K562 (cell line): ENCODE measurements around the gene TGFBR1. TPM values are rescaled to one million over a fixed set of nuclear protein-coding genes. Genes with fewer than 3 reads are reported as not detected.

ENCODE experiments used
- ATAC-seq: fragments of 200-7000 bp; cut with Tn5 transposase; 3 replicates; pipeline ENCODE4 v1.9.1; 2020; ENCODE audit warnings: moderate library complexity
- BruUV-seq: library from RNA; stranded (reverse); fragments of 400-500 nt; replicated peaks from 2 replicates; lab custom pipeline; 2021; lab: Mats Ljungman, UMichigan
- CTCF ChIA-PET: fragments of 300-600 bp; formaldehyde crosslinking; extraction: SDS; loops from one replicate; lab custom pipeline; 2021; ENCODE audit warnings: low intra/inter-chr PET ratio; lab: Yijun Ruan, JAX
- POLR2A ChIA-PET: fragments of 300-600, 350-650 bp; sonication (Branson Sonifier 250); formaldehyde crosslinking; extraction: SDS; loops from one replicate; lab custom pipeline; 2021; ENCODE audit warnings: antibody characterized with exemption, inconsistent platforms; lab: Yijun Ruan, JAX
- DNase-seq, 4 experiments: peaks; one replicate each; pipeline versions ENCODE4 v3.0.0 to v3.0.0-alpha.2; 2011 to 2018; ENCODE audit warnings: low spot score in 3 of 4, mixed read lengths in 3 of 4; ENCODE audit errors: extremely low read depth in 1 of 4
- FAIRE-seq: peaks from 2 replicates; lab custom pipeline; 2011; peaks lifted over from hg19 to GRCh38; lab: Jason Lieb, UNC
- H2AFZ ChIP-seq: 2 replicates; pipeline ENCODE4 v1.6.0; 2011; ENCODE audit warnings: low read depth, low read length, control low read depth, inconsistent platforms
- H3K27ac ChIP-seq: fragments of 200-600 bp; 3 replicates; pipeline ENCODE4 v1.8.0; 2011; ENCODE audit warnings: low read depth, mild to moderate bottlenecking, control low read depth, inconsistent platforms, low read length, moderate library complexity, mixed read lengths; ENCODE audit errors: extremely low read depth
- H3K27me3 ChIP-seq, 2 experiments: fragments of 300-600 bp in 1 of 2; 2 replicates in 1 of 2; 3 replicates in 1 of 2; pipeline versions ENCODE4 v1.6.0 to v1.8.0; 2011; ENCODE audit warnings: inconsistent platforms in 2 of 2, low read length in 2 of 2, mild to moderate bottlenecking in 1 of 2, mixed read lengths in 1 of 2, moderate library complexity in 1 of 2; ENCODE audit not compliant: control insufficient read depth in 2 of 2, insufficient read depth in 2 of 2
- H3K36me3 ChIP-seq: fragments of 300-600 bp; 3 replicates; pipeline ENCODE4 v1.8.0; 2011; ENCODE audit warnings: mild to moderate bottlenecking, low read length, inconsistent platforms; ENCODE audit not compliant: control insufficient read depth, insufficient read depth
- H3K4me1 ChIP-seq, 2 experiments: fragments of 200-600 bp in 1 of 2; replicated peaks in 1 of 2; 2 replicates in 1 of 2; 3 replicates in 1 of 2; pipeline versions ENCODE4 v1.5.1 to v1.8.0; 2011; ENCODE audit warnings: inconsistent platforms in 2 of 2, low read length in 2 of 2, mild to moderate bottlenecking in 1 of 2, mixed read lengths in 1 of 2, moderate library complexity in 1 of 2; ENCODE audit not compliant: control insufficient read depth in 2 of 2, insufficient read depth in 2 of 2
- H3K4me2 ChIP-seq: 2 replicates; pipeline ENCODE4 v1.6.1; 2011; ENCODE audit warnings: low read length, control low read depth, inconsistent platforms, mixed read lengths; ENCODE audit not compliant: insufficient read depth
- H3K4me3 ChIP-seq: fragments of 200-600 bp; sonication (generic), shearing (Covaris generic); 2 replicates; pipeline ENCODE4 v1.5.1; 2016; ENCODE audit warnings: control low read depth, inconsistent platforms
- H3K79me2 ChIP-seq: fragments of 200-600 bp; 3 replicates; pipeline ENCODE4 v1.8.0; 2011; ENCODE audit warnings: low read length, inconsistent platforms; ENCODE audit not compliant: control insufficient read depth, insufficient read depth
- H3K9ac ChIP-seq, 2 experiments: 2 replicates each; pipeline versions ENCODE4 v1.6.0 to v1.6.1; 2011; ENCODE audit warnings: low read depth in 2 of 2, low read length in 2 of 2, control low read depth in 1 of 2, inconsistent platforms in 1 of 2, mild to moderate bottlenecking in 1 of 2, mixed read lengths in 1 of 2; ENCODE audit not compliant: insufficient read depth in 1 of 2
- H3K9me1 ChIP-seq: one replicate; pipeline ENCODE4 v1.6.0; 2011; ENCODE audit warnings: inconsistent platforms, mild to moderate bottlenecking, low read length, moderate library complexity; ENCODE audit not compliant: control insufficient read depth, insufficient read depth
- H3K9me3 ChIP-seq: replicated peaks from 2 replicates; pipeline ENCODE4 v1.5.1; 2011; ENCODE audit warnings: low read depth, low read length, inconsistent platforms; ENCODE audit not compliant: control insufficient read depth, insufficient read depth
- H4K20me1 ChIP-seq: replicated peaks from 2 replicates; pipeline ENCODE4 v1.6.1; 2011; ENCODE audit warnings: low read length, inconsistent platforms, mixed read lengths; ENCODE audit not compliant: control insufficient read depth, insufficient read depth
- CSDE1 ChIP-seq, 2 experiments: fragments of 450-650 bp; IDR thresholded peaks; 2 replicates each; pipeline ENCODE4 v1.6.1; 2016; ENCODE audit warnings: mild to moderate bottlenecking in 1 of 2
- SAFB ChIP-seq: fragments of 200-400 bp; formaldehyde crosslinking; IDR thresholded peaks from 2 replicates; pipeline ENCODE4 v1.6.1; 2017; ENCODE audit warnings: low read depth, low read length, borderline replicate concordance
- SMARCA4 ChIP-seq: fragments of 450-650 bp; IDR thresholded peaks from 2 replicates; pipeline ENCODE4 v1.6.1; 2016
- WGBS: fragments of 100-300 bp; shearing (Covaris generic); methylation state at CpG from one replicate; pipeline ENCODE4 v1.1.6; 2016; ENCODE audit warnings: low coverage, mixed read lengths; ENCODE audit not compliant: insufficient coverage; ENCODE audit errors: missing lambda C conversion rate; 5-methylcytosine and 5-hydroxymethylcytosine counted together
- in situ Hi-C: fragments of 300-500 bp; cut with MboI; formaldehyde crosslinking; loops from 4 replicates; pipeline ENCODE4 v1.15.0; 2018; ENCODE audit warnings: inconsistent platforms, mixed read lengths
- intact Hi-C: fragments of 100-400 bp; cut with micrococcal nuclease; formaldehyde crosslinking; loops from 2 replicates; pipeline ENCODE4 v1.14.2; 2022
- polyA plus RNA-seq, 8 experiments: library from polyadenylated mRNA; depleted of rRNA in 4 of 8; stranded (reverse) in 5 of 8; unstranded in 3 of 8; fragments of >200 nt; fragmentation: Nextera tagmentation in 2 of 8; fragmentation: Illumina TruSeq in 1 of 8; extraction: Ambion mirVana in 2 of 8; extraction: Trizol in 1 of 8; gene quantifications; 2 replicates each; pipeline versions ENCODE4 v1.2.1 to v1.2.3, GENCODE V29; 2011 to 2014; ENCODE audit warnings: inconsistent platforms in 1 of 8, missing spikeins in 1 of 8
- total RNA-seq, 7 experiments: library from RNA; depleted of rRNA in 6 of 7; stranded (reverse); fragments of >200 nt in 6 of 7; fragmentation: Illumina TruSeq in 2 of 7; extraction: Trizol in 2 of 7; gene quantifications; 2 replicates each; pipeline versions ENCODE4 v1.2.1 to v1.2.3, GENCODE V29; 2011 to 2021; ENCODE audit warnings: low replicate concordance in 1 of 7
- TF ChIP-seq, protein P1 (sequence below): sonication (generic); formaldehyde crosslinking; IDR thresholded peaks from 2 replicates; pipeline ENCODE4 v1.8.1; 2023; ENCODE audit warnings: mild to moderate bottlenecking, missing genetic modification reagents

Gene TGFBR1
- total and polyA plus RNA-seq, 9 of the 15 experiments (the other 6 are each of a cell fraction or from before 2014, with no cell fraction given), result 15.5 to 62.4 (median 42.7) TPM

DNA sequence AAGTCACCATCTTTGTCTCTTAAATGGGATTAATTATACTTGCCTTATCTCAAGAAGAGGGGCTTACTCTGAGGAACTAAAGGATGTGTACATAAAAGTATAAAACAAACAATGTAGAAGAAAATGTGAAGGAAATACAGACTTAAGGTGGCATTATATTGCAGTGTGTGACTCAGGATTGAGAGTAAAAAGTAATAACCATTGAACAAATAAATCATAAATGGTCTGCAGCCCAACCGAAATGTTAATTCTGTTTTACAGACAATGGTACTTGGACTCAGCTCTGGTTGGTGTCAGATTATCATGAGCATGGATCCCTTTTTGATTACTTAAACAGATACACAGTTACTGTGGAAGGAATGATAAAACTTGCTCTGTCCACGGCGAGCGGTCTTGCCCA is 37.4 kb downstream of the TGFBR1 start:
- Histone ChIP-seq H3K9ac (no peak overlapping the region), H3K9me1 (no peaks in the 10 kb centered on the region), H3K9me3 (no peaks in the 10 kb centered on the region), H3K36me3 (peaks cover 95% of the 10 kb centered on the region), H2AFZ (no peak overlapping the region), H3K27me3 (no peaks in the 10 kb centered on the region), H3K4me1 (peaks cover 0 to 2% of the 10 kb centered on the region in 2 experiments; a peak in 3 of 5 replicates), H3K79me2 (no peaks in the 10 kb centered on the region), H4K20me1 (no peaks in the 10 kb centered on the region), H3K4me2 (no peak overlapping the region), H3K4me3 (no peak overlapping the region), H3K27ac (no peak overlapping the region)
- WGBS, result 89% methylated on average over 4 of the region's 4 CpGs
- in situ Hi-C loops (no loop called here), intact Hi-C loops (loop anchor here (5.0 kb wide), 1 partner anchor 295 kb away; no protein-coding TSS in a partner anchor)
- ChIA-PET CTCF (interaction anchor here (4.9 kb wide), 1 partner anchor 141 kb away, joined by 61 read pairs; no protein-coding TSS in a partner anchor), POLR2A (interaction anchor here (0.6 to 0.8 kb wide), 2 partner anchors 14 to 128 kb away, joined by 3 read pairs; no protein-coding TSS in a partner anchor)
- DNase-seq (no peak), FAIRE-seq (no peak), ATAC-seq (no peak)
- BruUV-seq, result no TSS peak
- TF ChIP-seq SAFB, result no peak
- TF ChIP-seq SMARCA4, result no peak
- TF ChIP-seq, protein P1, sequence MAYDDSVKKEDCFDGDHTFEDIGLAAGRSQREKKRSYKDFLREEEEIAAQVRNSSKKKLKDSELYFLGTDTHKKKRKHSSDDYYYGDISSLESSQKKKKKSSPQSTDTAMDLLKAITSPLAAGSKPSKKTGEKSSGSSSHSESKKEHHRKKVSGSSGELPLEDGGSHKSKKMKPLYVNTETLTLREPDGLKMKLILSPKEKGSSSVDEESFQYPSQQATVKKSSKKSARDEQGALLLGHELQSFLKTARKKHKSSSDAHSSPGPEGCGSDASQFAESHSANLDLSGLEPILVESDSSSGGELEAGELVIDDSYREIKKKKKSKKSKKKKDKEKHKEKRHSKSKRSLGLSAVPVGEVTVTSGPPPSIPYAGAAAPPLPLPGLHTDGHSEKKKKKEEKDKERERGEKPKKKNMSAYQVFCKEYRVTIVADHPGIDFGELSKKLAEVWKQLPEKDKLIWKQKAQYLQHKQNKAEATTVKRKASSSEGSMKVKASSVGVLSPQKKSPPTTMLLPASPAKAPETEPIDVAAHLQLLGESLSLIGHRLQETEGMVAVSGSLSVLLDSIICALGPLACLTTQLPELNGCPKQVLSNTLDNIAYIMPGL (CRISPR knock-in tag), result no peak
- TF ChIP-seq CSDE1 (IDR thresholded peaks at IDR 0.05), result no peak
- TF ChIP-seq, all 486 proteins: peak for 0
